SK-N-DZ (cell line): ENCODE data around the gene UNC13A.

Source experiments
- DNase-seq: peaks from one replicate; pipeline ENCODE4 v3.0.0-alpha.2; 2015; ENCODE audit warnings: low spot score

The UNC13A gene

DNA sequence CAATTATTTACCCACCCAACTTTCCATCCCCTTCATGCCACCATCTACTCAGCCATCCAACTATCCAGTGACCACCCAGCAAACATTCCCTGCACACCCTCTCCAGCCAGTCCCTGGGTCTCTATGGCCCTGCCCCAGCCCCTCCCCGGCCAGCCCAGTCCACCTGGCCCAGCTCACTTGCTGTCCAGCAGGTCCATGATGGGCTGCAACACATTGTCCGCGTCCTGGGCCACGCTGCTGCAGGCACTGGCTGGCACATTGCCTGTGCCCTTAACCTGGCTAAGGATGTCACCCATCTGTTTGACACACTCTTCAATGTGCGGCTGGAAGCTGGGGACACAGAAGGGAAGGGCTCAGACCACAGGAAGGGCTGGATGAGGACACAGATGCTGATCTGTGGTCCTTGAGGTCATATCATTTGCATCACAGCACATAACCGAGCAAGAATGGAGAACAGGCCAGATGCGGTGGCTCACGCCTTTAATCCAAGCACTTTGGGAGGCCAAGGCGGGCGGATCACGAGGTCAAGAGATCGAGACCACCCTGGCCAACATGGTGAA, 61.6 kb downstream of the UNC13A start:
- no peak for DNase-seq

DNA sequence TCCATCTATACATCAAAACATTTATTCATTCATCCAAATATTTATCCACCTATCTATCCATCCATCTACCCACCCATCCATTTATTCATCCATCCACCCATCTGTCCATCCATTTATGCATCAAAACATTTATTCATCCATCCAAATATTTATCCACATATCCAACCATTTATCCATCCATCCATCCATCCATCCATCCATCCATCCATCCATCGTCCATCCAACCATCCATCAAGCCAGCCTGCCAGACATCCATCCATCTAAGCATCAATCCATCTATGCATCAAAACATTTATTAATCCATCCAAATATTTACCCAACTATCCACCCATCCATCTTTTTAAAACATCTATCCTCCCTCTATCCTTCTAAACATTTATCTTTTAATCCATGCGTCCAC, 62.2 kb downstream of the UNC13A start:
- no peak for DNase-seq

DNA sequence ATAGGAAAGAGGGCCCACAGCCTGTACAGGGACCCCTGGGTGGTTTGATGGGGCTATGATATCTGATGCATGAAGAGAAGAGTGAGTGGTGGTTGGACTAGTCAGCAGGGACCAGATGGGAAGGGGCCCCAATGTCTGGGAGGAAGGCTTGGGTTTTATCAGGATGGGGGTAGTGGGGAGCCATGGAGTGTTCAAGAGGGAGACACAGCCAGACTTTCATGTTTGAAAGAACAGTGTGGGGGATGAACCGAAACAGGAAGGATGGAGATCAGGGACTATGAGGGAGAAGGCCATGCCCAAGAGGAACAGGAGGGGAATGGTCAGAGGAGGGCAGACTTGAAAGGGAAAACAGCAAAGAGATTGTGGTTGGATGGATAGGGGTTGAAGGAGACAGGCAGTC, 63.1 kb downstream of the UNC13A start:
- DNase-seq, result no peak

- no peak for DNase-seq
These were observed 63.7 kb downstream of the UNC13A start for GRCh38 chr19:17624314-17624991.

- DNase-seq, result no peak
These were observed 64.8 kb downstream of the UNC13A start for GRCh38 chr19:17623224-17623935.

DNA sequence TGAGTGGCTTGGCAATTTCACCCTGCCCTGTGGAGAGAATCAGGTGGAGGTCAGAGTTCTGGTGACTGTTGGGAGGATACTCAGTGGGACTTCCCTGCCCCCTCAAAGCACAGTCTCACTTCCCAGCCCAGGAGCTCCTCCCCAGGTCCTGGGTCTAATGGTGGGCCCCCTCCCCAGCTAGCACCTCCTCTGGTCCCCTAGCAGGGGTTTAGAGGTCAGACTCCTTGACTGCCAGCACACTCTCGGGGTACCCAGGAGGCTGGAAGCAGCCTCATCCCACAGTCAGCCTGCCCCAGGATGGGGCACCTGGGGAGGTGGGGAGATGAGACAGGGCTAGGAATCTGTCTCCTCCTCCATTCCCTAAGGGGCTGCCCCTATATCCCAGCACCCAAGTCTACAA, 67.5 kb downstream of the UNC13A start:
- DNase-seq, result no peak

DNA sequence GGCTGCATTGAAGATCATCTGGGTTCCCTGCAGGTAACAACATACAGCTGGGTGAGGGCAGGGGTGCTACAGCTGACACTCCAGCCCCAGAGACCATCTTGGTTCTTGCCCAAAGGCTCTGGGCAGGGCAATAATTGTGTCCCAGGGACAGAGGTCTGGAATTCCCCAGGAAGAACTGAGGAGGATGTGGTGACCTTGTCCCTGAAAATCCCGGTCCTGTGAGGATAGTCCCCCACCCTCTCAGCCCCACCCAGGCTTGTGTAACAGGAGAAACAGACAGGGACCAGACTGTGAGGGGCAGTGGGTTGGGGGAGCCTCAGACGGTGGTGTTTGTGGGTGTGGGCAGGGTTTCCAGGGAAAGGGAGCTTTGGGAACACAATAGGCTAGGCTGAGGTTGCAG, 69.2 kb downstream of the UNC13A start:
- DNase-seq, result no peak

- no peak for DNase-seq
These were observed 69.8 kb downstream of the UNC13A start for GRCh38 chr19:17618281-17618903.

GRCh38 chr19:17617807-17618192, 70.4 kb downstream of the UNC13A start:
- DNase-seq, result no peak

- no peak for DNase-seq
These were observed 71.0 kb downstream of the UNC13A start for GRCh38 chr19:17616961-17617806.

GRCh38 chr19:17616686-17616960, 71.5 kb downstream of the UNC13A start:
- no peak for DNase-seq

- no peak for DNase-seq
These were observed 72.1 kb downstream of the UNC13A start for GRCh38 chr19:17615889-17616685.

- no peak for DNase-seq
These were observed 73.7 kb downstream of the UNC13A start for GRCh38 chr19:17614476-17614875.

GRCh38 chr19:17611462-17612244, 76.5 kb downstream of the UNC13A start:
- no peak for DNase-seq

DNA sequence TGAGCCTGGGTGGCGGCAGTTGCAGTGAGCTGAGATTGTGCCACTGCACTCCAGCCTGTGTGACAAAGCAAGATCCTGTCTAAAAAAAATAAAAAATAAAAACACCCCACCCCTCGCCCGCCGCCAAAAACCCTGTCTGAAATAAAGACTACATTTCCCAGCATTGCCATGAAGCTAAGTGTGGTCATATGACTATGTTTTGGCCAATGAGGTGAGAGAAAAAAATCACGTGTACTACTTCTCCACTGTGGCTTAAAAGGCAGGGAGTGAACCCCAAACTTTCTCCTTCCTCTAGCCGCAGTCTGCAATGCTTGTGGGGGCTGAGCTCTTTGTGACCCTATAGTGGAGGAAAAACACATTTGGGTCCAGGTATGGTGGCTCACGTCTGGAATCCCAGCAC, 77.8 kb downstream of the UNC13A start:
- no peak for DNase-seq

GRCh38 chr19:17607936-17608335, 80.2 kb downstream of the UNC13A start:
- no peak for DNase-seq

- no peak for DNase-seq
These were observed 81.5 kb downstream of the UNC13A start for GRCh38 chr19:17606590-17607185.

DNA sequence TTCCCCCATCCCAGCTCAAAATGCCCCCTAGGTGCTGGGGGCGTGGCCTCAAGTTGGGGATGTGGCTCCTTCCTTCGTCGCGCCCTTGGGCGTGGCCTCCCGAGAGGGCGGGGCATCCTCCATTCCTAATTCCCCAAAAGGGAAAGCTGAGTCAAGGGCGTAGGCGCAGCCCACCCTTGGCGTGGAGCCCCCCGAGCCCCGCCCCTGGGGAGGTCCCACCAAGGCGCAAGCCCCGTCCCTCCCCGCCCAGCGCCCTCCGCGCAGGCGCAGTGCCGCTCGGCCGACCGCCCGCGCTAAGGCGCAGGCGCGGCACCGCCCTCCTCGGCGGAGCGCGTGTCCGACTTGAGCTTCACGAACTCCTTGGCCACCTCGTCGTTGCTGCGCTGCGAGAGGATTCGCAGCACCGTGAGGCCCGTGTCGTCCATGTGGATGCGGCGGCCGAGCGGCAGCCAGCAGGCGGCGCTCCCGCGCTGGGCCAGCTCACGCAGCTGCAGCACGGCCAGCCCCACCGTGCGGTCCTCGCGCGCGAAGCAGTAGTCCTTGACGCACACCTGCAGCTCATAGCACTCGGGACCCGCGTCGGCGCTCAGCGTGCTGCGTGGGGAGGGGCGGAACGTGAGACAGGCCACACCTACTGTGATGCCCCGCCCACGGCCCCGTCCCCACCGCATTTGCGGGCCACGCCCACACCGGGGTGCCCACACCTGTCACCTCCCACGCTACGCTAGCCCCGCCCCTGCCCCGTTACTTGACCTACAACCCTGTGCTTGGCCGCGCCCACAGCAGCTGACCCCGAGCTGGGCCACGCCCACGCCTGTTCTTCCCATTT, 82.2 kb downstream of the UNC13A start:
- no peak for DNase-seq

DNA sequence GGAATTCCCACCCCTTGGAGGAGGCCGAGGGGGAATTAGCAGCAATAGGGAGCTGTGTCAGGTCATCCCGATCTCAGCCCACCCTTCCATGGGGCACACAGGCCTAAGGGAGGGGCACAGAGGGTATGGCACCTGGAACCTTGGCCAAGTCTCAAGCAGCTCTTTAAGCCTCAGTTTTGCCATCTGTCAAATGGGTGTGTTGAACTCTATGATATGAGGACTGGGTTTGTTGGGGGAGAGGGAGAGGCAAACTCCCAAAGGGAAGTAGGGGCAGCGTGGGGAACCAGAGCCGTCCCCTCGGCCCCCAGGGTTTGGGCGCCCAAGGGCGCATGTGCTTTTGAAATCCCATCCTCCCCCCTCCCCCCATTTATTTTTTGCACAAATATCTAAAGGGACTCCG, 83.0 kb downstream of the UNC13A start:
- no peak for DNase-seq
